KBM-7 (cell line): ENCODE results near the gene NTN4.
A peak's percentile ranks its signal among the peaks of the same experiment; 100 is the strongest.
"Not testable (repeated sequence)": the region's sequence is repeated elsewhere in the genome, so short reads cannot be mapped to it uniquely, and the experiment has no call there.

ENCODE experiments used
- DNase-seq: peaks from one replicate; pipeline ENCODE4 v3.0.0-alpha.2; 2015
- in situ Hi-C: fragments of 300-500 bp; cut with MboI; formaldehyde crosslinking; loops from 2 replicates; pipeline ENCODE4 v1.14.3; 2020; ENCODE audit warnings: low sequenced_read_pairs, low pct_unique_long_range_greater_than_20kb, mixed read lengths

NTN4 gene

GRCh38 chr12:95790033-95790916 lies at the start of gene NTN4:
Gene NTN4 (minus strand): TSS chr12:95790764. CDS start chr12:95790309, 455 bp downstream.
- in situ Hi-C loops, result no loop called here
- no peak for DNase-seq

DNA sequence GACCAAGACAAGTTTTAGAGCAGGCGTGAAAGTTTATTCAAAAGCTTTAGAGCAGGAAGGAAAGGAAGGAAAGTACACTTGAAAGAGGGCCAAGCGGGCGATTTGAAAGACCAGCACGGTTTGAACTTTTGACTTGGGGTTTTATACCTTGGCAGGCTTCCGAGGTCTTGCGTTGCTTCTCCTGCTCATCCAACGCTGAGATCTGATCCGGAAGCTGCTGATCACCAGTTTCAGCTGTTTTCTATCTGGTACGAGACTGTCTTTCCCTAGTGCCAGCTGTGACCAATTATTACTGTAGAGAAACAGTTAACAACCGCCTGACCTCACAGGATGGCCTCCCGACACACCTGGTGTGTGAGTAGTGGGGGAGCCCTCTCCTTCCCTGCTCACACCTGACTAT lies 47.6 kb upstream of the NTN4 start:
- DNase-seq, result peak; percentile 36
- in situ Hi-C loops, result no loop called here

- DNase-seq, result no peak
- in situ Hi-C loops, result no loop called here
These were observed 46.9 kb upstream of the NTN4 start for GRCh38 chr12:95837240-95838038.

DNA sequence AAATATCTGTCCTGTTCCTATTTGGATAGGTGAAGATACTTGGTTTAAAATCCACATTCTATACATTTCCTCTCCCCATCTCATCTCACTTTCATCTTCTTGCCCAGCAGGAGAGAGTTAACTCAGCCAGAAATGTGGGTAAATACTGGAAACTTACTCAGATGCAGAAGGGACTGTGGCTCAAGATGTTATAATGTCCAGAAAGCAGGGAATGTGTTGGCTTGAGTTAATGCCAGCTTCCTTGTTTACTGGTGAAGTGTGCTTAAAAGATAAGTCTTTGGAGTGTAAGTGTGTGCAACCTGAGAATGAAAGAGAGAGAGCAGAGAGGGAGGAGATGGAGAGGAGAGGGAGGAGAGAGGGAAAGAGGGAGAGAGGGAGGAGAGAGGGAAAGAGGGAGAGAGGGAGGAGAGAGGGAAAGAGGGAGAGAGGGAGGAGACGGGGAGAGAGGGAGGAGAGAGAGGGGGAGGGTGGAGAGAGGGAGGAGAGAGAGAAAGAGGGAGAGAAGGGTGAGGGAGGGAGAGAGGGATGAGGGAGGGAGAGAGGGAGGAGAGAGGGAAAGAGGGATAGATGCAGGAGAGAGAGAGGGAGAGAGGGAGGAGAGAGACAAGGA lies 46.2 kb upstream of the NTN4 start:
- DNase-seq, result no peak
- in situ Hi-C loops, result no loop called here

- in situ Hi-C loops, result no loop called here
- no peak for DNase-seq
These were observed 45.6 kb upstream of the NTN4 start for GRCh38 chr12:95836185-95836609.

DNA sequence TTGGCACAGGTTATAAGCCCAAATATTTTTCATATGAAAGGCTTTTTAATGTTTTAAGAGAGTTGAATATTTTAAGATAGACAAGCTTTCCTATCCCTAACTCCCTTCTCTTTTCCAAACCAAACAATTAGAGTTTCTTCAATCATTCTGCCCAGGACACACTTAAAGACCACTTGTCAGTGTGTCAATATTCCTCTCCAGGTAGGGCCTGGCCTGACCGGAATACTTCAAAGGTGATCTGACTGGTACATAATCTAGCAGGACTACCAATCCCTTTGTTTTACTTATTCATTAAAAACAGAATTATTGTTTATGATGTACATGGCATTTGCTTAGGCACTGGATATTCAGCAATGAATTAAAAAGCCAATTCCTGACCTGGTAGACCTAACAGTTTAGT lies 44.0 kb upstream of the NTN4 start:
- no peak for DNase-seq
- in situ Hi-C loops, result no loop called here

DNA sequence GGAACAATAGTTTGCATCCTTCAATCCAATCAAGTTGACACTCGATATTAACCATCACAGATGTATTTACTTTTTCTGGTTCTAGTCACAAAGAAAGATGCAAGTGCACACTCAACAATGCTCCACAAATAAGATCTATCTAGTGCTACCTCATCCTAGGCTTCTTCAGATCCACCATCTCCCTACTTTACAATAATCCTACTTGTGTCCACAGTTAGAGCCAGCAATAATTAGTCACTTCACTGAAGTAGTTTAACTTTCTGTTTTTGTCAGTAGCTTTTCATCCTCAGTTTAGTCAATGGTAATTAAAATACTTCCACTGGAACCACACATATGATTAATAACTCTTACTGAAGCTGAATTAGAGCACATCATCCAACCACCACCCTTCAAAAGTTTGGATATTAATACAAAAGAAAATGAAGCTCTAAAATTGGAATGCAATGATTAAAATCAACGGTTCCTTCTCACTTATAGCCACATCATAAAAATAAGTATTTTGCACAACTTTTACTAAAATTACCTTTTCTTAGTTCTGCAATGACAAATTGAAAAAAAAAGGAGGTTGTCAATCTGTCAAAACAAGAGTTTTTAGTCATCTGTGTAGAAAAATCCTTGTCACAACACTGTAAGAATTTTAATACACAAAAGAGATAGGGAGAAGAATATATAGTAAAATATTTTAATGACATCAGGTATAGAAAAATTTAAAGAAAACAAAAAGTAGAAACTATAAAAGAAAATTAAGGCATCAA lies 39.9 kb upstream of the NTN4 start:
- in situ Hi-C loops, result no loop called here
- no peak for DNase-seq

GRCh38 chr12:95829395-95829794 lies 38.8 kb upstream of the NTN4 start:
- in situ Hi-C loops, result no loop called here
- no peak for DNase-seq

- in situ Hi-C loops, result no loop called here
- peak; percentile 31 for DNase-seq
These were observed 29.6 kb upstream of the NTN4 start for GRCh38 chr12:95820096-95820703.

- in situ Hi-C loops, result no loop called here
- peak; percentile 19 for DNase-seq
These were observed 25.2 kb upstream of the NTN4 start for GRCh38 chr12:95815632-95816212.

DNA sequence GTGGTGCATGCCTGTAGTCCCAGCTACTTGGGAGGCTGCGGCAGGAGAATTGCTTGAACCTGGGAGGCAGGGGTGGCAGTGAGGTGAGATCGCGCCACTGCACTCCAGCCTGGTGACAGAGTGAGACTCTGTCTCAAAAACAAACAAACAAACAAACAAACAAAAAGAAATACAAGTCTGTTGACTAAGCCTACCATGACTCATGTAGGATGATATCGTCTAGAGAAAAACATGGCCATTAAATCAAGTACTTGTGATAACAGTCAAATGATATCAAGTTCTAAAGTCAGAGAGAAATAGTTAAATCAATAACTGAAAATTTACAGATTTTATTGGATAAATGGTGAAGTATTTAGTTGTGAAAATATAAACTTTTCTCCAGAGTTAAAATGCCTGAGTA lies 21.6 kb upstream of the NTN4 start:
- DNase-seq, in situ Hi-C loops: not testable (repeated sequence)

DNA sequence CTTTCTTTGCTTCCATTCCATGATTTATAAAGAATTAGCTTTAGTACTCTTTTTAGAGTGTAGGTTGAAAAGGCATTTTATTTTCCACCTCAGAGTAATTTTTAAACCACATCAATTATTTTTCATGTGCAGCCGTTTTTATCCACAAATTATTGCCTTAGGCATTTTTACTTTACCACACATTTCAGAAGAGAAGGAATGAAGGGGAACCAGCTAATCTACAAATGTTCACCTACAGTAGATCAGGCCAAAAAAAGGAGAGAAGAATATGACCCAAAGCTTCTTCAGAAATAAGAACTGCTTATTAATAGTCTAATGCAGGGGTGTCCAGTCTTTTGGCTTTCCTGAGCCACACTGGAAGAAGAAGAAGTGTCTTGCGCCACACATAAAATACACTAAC lies 19.8 kb upstream of the NTN4 start:
- in situ Hi-C loops, result no loop called here
- no peak for DNase-seq

DNA sequence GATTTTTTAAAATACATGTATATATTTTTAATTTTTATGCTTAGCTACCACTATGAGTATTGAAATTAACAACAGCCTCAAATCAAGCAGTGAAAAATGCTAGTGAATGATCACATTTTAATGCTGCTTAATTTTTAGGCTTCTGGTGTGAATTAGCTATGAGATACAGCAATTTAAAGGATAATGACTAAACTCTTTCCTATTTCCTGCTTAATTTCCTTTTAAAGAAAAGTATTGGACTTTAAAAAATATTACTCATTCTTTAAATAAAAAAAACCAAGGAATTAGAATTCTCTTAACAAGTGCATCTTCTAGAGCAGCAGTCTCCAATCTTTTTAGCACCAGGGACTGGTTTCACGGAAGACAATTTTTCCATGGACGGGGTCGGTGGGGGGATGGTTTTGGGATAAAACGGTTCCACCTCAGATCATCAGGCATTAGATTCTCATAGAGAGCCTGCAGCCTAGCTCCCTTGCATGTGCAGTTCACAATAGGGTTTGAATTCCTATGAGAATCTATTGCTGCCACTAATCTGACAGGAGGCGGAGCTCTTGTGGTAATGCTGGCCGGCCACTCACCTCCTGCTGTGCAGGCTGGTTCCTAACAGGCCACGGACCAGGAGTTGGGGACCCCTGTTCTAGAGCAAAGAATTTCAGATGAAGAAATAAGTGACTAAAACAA lies 18.6 kb upstream of the NTN4 start:
- no peak for DNase-seq
- in situ Hi-C loops, result no loop called here

GRCh38 chr12:95808146-95808545 lies 17.6 kb upstream of the NTN4 start:
- in situ Hi-C loops, result no loop called here
- no peak for DNase-seq

- in situ Hi-C loops, result no loop called here
- no peak for DNase-seq
These were observed 15.5 kb upstream of the NTN4 start for GRCh38 chr12:95805864-95806671.

DNA sequence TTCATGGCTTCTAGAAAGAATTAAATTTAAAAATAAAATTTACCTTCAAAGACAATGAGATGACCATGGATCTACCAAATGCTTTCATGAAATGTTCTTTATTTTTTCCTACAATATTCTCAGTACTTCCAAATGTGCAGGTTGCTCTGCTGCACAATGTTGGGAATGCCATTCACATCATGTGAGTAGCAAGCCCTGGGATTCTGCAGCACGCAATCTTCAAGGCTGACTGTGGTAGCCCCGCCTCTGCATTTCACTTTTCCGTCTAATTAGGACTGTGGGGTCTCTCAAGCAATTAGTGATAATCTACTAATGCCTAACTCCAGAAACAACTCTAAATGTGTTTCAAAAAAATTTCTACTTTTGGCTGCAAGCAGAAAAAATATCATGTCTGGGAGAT lies 13.7 kb upstream of the NTN4 start:
- no peak for DNase-seq
- in situ Hi-C loops, result no loop called here

- in situ Hi-C loops, result no loop called here
- DNase-seq, result no peak
These were observed 13.3 kb upstream of the NTN4 start for GRCh38 chr12:95803817-95804216.
